ENCODE measurements around the gene C11orf65.
"Not testable (repeated sequence)": the region's sequence is repeated elsewhere in the genome, so short reads cannot be mapped to it uniquely, and the experiment has no call there.

C11orf65 gene

DNA sequence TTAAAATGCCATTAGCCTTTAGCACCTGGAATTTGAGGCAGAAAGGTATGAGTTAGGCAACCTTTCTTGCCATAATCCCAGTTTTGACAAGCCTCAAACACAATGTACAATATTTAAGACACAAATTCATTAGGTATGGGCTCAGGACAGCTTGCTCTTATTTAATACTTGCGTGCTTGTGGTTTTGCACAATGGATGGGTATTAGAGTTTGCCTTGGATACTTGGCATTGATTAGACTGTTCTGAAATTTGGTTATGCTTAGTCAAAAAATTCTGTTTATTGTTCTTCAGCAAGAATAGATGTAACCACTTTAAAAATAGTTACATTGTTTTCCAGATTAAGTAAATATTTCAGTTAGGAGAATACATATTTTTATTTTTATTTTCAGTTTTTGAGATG is 5.4 kb upstream of the C11orf65 start:
- DNase-seq (ENCODE audit: low spot score): no peak

DNA sequence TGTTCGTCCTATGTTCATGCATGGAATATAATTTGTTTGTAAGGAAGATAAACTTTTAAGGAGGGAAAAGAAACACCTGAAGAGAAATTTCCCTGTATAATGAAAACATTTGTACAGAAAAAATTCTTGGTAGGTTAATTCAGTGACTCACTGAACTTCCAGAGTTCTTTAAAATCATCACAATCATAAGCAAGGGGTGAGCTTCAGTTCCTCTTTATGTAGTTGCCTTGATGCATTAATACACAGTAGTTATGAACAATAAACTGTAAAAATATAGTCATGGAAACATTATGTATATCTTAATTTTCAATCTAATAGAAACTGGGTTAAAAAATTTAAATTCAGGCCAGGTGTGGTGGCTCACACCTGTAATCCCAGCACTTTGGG is 1.1 kb upstream of the C11orf65 start:
- no peak for DNase-seq (ENCODE audit: low spot score)

DNA sequence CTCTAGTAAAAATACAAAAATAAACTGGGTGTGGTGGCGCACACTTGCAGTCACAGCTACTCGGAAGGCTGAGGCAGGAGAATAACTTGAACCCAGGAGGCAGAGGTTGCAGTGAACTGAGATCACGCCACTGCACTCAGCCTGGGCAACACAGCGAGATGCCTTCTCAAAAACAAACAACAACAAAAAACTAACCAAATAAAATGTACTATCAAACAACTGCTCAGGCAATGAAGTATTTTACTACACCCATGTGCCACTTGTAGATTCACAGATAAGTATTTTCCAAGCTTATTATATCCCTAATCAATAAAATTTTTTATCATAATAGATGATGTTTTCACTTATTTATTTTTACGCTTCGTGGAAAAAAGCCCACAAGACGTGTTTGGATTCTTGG is 924 bp downstream of the C11orf65 start:
- no peak for DNase-seq (ENCODE audit: low spot score)

DNA sequence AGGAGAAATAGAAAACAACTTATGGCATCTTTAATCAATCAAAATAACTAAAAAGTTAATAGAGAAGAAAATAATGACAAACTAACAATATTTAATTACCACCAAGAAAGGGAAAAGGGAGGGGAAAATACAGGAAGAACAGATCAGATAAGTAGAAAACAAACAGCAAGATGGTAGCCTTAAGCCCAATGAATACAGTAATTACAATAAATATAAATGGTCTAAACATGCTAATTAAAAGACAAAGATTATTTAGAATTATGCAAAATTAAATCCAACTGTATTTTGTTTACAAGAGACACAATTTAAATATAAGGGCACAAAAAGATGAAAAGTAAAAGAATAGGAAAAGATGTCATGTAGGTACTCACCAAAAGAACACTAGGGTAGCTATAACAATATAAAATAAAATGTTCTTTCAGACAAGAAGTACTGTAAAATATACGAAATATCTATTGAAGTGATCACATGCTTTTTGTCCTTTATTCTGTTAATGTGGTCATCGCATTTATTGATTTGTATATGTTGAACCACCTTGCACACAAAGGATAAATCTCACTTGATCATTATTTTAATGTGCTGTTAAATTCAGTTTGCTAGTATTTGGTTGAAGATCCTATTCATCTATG is 14.0 kb downstream of the C11orf65 start:
- DNase-seq (ENCODE audit: low spot score): no peak

- DNase-seq (ENCODE audit: low spot score): not testable (repeated sequence)
Observed at GRCh38 chr11:108441445-108441844, 25.9 kb downstream of the C11orf65 start.

GRCh38 chr11:108436594-108436993 is 30.7 kb downstream of the C11orf65 start:
- no peak for DNase-seq (ENCODE audit: low spot score)

DNA sequence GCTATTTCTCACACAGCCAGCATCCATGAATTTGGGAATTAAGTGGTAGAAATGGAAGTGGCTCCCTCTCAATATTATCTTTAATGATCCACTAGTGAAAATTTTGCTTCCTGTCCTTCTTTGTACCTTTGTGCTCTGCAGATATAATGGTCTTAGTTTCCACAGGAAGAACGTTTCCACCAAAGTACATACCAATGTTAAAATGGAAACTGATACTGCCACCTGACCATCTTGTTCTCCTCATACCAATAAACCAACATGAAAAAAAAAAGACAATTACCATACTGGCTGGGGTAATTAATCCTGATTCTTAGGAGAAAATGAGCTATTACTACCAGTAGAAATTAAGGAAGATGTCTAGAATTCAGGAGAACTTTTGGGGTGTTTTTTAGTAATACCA is 32.3 kb downstream of the C11orf65 start:
- no peak for DNase-seq (ENCODE audit: low spot score)

- DNase-seq (ENCODE audit: low spot score): peak; percentile 75
Observed at GRCh38 chr11:108432783-108433182, 34.5 kb downstream of the C11orf65 start.

DNA sequence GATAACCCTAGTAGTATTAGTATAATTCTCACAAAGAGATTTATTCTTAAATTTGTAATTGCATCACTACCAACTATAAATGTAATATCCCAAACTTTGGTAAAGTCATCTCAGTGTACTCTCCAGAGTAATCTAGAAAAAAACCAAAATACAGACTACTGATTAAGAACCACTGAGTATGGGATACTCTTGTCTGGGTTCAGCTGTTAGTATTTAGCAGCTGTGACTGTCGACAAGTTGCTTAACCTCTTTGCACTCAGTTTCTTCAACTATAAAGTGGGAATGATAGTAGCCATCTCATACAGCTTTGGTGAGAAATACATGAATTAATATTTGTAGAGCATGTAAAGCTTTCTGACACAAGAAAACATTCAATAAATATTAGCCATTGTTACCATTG is 35.3 kb downstream of the C11orf65 start:
- no peak for DNase-seq (ENCODE audit: low spot score)

GRCh38 chr11:108431370-108431769 is 36.0 kb downstream of the C11orf65 start:
- DNase-seq (ENCODE audit: low spot score): no peak

- not testable (repeated sequence) for DNase-seq (ENCODE audit: low spot score)
Observed at GRCh38 chr11:108417551-108417950, 49.8 kb downstream of the C11orf65 start.

DNA sequence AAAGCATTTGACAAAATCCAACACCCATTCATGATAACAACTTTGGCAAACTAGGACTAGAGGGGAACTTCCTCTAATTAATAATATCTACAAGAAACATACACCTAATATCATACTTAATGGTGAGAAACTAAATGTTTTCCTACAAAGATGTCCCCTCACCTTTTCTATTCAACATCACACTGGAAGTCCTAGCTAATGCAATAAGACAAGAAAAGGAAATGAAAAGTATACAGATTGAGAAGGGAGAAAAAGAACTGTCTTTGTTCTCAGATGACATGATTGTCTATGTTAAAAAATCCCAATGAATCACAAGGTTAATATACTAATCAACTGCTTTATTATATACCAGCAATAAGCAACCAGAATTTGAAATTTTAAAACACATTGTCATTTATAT is 52.4 kb downstream of the C11orf65 start:
- no peak for DNase-seq (ENCODE audit: low spot score)

DNA sequence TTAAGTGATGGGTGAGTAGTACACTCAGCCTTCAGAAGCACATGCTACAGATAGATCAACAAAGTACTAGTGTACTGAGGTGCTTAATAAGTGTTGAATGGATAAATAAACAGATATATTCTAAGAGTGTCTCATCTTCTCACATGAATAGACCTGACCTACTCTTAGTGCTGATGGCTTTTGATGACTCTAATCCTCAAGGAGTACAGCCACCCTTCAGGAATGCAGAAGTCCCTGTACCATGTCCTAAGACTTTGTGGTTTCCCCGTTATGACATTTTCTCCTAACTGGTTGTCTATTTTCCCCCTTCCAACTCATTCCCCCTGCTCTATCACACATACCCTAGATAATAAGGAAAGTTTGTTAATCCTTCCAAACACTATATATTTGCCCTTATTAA is 61.6 kb downstream of the C11orf65 start:
- DNase-seq (ENCODE audit: low spot score): peak; percentile 95

DNA sequence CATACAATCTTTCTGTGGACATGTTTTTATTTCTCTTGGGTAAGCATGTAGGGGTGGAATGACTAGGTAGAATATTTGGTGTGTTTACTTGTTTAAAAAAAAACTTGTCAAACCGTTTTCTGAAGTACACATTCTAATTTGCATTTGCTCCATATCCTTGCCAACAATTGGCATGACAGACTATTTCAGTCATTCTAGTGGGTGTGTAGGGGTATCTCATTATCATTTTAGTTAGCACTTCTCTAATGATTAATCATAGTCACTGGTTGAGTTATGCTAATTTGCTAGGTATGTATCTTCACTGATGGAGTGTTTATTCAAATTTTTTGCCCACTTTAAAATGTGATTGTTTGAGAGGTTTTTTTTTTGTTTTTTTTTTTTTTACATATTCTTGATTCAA is 64.3 kb downstream of the C11orf65 start:
- DNase-seq (ENCODE audit: low spot score): peak; percentile 64

DNA sequence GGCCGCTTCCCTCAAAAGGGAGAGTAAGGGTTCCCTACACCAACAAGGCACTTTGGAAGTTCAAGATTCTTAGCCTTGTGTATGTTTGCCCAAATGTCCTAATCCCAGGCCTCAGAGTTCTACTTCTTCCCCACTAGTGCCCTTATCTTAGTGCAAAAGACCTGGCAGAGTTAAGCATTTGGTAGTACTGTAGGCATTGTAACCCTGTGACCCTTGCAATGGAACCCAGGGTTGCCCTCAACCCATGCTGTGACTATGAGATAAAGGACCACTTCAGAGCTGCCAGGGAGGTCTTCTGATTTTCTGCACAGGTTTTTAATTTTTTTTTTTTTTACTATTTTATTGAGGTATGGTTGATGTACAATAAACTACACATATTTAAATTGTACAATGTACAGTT is 65.1 kb downstream of the C11orf65 start:
- DNase-seq (ENCODE audit: low spot score): no peak

- DNase-seq (ENCODE audit: low spot score): no peak
Observed at GRCh38 chr11:108398439-108398838, 68.9 kb downstream of the C11orf65 start.

DNA sequence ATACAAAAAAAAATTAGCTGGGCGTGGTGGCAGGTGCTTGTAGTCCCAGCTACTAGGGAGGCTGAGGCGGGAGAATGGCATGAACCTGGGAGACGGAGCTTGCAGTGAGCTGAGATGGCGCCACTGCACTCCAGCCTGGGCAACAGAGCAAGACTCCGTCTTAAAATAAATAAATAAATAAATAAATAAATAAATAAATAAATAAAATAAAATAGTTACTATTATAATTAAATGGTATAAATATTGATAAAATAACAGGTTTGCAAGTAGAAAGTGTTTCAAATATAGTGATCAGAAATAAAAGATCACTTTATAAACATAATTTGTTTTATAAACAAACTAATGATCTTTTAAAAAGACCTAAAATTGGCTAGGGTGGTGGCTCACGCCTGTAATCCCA is 70.7 kb downstream of the C11orf65 start:
- not testable (repeated sequence) for DNase-seq (ENCODE audit: low spot score)

DNA sequence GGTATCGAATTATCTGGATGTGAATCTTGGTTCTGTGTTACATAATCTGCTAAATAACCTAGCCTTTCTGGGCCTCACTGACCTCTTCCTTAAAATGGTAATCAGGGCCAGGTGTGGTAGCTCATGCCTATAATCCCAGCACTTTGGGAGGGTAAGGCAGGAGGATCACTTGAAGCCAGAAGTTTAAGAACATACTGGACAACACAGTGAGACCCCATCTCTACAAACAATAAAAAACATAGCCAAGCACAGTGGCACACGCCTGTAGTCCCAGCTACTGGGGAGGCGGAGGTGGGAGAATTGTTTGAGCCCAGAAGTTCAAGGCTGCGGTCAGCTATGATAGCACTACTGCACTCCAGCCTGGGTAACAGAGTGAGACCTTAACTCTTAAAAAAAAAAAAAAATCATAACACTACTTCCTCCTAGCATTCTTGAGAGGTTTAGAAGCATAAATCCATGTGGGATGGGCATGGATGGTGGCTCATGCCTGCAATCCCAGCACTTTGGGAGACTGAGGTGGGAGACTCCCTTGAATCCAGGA is 72.5 kb downstream of the C11orf65 start:
- DNase-seq (ENCODE audit: low spot score): no peak

DNA sequence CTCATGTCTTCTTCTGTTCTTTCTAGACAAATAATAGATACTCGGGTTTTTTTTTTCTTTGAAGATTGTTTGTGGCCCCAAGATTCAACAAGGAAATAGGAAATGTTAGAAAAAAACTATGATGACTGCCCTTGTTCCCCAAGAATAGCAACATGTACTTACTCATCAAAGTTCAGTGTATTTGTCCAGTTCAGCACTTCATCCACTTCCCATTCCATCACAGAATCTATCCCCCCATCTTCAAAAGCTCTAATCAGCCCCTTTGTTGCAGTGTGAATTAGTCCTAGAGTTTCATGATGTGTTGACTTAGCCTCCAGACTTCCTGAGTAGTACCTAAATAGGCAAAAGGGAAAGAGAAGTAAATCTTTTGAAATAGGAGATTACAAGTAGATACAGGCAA is 74.3 kb downstream of the C11orf65 start:
- no peak for DNase-seq (ENCODE audit: low spot score)

DNA sequence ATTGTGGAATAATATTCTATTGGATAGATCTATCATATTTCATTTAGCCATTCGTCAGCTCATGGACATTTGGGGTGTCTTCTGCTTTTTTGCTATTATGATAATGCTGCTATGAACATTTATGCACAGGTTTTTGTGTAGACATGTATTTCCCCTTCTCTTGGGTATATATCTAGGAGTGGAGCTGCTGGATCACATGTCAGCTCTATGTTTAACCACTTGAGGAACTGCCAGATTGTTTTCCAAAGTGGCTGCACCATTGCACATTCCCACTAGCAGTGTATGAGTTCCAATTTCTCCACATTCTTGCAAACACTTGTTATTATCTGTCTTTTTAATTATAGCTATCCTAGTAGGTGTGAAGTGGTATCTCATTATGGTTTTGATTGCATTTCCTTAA is 75.0 kb downstream of the C11orf65 start:
- no peak for DNase-seq (ENCODE audit: low spot score)

DNA sequence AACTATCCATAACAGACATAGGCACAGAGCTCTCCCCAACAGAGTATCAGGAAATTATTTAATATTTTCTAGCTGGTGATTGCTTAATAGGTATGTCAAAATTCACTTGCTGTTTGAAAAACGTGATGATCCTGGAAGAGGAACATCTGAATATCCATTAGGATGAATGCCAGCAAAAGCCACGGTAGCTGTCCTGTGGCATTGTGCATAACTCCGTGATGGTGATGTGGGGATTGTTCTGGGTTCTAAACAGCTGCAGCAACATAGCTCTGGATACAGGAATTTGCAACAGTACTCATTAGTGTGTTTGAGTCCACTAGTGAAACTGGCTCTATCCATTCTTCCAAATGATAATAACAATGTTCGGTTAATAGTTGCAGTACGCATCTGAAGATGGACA is 78.8 kb downstream of the C11orf65 start:
- DNase-seq (ENCODE audit: low spot score): no peak

- not testable (repeated sequence) for DNase-seq (ENCODE audit: low spot score)
Observed at GRCh38 chr11:108373505-108373904, 93.8 kb downstream of the C11orf65 start.

GRCh38 chr11:108370990-108371389 is 96.3 kb downstream of the C11orf65 start:
- no peak for DNase-seq (ENCODE audit: low spot score)

DNA sequence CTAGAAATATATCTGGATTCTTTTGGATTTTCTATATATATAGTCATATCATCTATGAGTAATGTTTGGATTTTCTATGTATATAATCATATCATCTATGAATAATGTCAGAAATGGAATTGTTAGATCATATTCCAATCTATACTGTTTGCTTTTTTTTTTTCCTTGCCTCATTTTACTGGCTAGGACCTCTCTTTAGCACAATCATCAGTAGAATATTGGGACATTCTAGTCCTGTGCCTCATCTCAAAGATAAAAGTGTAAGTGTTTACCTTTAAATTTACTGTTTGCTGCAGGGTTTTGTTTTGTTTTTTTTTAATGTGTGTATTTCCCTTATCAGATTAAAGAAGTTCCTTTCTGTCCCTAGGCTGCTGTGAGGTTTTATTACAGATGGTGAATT is 97.0 kb downstream of the C11orf65 start:
- no peak for DNase-seq (ENCODE audit: low spot score)

All from kidney tubule cell (primary cell).